ENCODE results near the gene MAP3K20. TPM values are rescaled to one million over a fixed set of nuclear protein-coding genes. Genes with fewer than 3 reads are reported as not detected.

Gene MAP3K20
- total RNA-seq, 2 donors from 2014 or later, result 45.9 to 79.6 TPM

DNA sequence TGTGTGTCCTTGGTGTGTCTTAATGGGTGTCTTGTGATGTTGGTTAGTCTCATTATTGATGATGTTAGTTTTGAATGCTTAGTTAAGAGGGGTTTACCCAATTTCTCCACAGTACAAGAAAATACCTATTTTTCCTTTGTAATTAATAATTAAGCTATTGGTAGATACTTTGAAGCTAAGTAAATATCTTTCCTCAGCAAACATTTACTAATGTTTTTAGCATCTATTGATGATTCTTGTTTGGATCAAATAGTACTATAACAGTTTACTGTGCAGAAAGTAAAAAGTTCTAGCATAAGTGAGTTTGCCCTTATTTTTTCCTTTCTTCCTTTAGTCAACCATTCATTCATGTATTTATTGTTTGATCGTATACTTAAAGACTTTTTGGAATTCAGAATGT is 19.1 kb downstream of the MAP3K20 start:
- H3K9me3 ChIP-seq, result no peaks in the 10 kb centered on the region
- peaks cover 9 to 53% of the 10 kb centered on the region in 2 donors for H3K4me1 ChIP-seq (ENCODE audit: control insufficient read depth in 1 of 2, low read depth in 2 of 2)
- no peaks in the 10 kb centered on the region for H3K36me3 ChIP-seq
- no peaks in the 10 kb centered on the region for H3K27me3 ChIP-seq (replicated peaks; ENCODE audit: insufficient read depth)
- H3K27ac ChIP-seq, result no peak overlapping the region
- ATAC-seq (ENCODE audit: insufficient number of reproducible peaks, low FRiP score, low read depth) (no peak), DNase-seq (ENCODE audit: low spot score) (no peak)
- H3K4me3 ChIP-seq, result no peak overlapping the region
- TF ChIP-seq, protein P1, sequence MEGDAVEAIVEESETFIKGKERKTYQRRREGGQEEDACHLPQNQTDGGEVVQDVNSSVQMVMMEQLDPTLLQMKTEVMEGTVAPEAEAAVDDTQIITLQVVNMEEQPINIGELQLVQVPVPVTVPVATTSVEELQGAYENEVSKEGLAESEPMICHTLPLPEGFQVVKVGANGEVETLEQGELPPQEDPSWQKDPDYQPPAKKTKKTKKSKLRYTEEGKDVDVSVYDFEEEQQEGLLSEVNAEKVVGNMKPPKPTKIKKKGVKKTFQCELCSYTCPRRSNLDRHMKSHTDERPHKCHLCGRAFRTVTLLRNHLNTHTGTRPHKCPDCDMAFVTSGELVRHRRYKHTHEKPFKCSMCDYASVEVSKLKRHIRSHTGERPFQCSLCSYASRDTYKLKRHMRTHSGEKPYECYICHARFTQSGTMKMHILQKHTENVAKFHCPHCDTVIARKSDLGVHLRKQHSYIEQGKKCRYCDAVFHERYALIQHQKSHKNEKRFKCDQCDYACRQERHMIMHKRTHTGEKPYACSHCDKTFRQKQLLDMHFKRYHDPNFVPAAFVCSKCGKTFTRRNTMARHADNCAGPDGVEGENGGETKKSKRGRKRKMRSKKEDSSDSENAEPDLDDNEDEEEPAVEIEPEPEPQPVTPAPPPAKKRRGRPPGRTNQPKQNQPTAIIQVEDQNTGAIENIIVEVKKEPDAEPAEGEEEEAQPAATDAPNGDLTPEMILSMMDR (IDR thresholded peaks at IDR 0.05), result no peak

DNA sequence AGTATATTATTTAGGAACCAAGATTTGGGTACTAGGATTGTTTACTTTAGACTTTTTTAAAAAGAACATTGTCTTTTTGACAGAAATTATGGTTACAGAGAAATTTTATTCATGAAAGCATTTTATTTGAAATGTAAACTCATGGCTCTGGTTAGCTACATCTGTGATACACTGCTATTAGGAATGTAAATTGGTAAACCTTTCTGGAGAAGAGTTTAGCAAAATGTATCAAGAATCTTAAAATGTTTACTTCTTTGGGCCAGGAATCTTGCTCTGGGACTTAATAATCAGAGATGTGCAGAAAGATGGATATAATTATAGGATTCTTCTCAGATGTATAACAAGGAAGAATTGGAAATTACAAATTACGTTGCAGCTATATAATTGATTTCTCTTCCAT is 19.7 kb downstream of the MAP3K20 start:
- H3K36me3 ChIP-seq, result no peaks in the 10 kb centered on the region
- TF ChIP-seq, protein P1 (IDR thresholded peaks at IDR 0.05), result no peak
- DNase-seq (ENCODE audit: low spot score) (no peak), ATAC-seq (ENCODE audit: insufficient number of reproducible peaks, low FRiP score, low read depth) (no peak)
- no peak overlapping the region for H3K27ac ChIP-seq
- H3K4me1 ChIP-seq (ENCODE audit: control insufficient read depth in 1 of 2, low read depth in 2 of 2), result peaks cover 9 to 47% of the 10 kb centered on the region in 2 donors
- H3K9me3 ChIP-seq, result no peaks in the 10 kb centered on the region
- H3K4me3 ChIP-seq, result no peak overlapping the region
- no peaks in the 10 kb centered on the region for H3K27me3 ChIP-seq (replicated peaks; ENCODE audit: insufficient read depth)

DNA sequence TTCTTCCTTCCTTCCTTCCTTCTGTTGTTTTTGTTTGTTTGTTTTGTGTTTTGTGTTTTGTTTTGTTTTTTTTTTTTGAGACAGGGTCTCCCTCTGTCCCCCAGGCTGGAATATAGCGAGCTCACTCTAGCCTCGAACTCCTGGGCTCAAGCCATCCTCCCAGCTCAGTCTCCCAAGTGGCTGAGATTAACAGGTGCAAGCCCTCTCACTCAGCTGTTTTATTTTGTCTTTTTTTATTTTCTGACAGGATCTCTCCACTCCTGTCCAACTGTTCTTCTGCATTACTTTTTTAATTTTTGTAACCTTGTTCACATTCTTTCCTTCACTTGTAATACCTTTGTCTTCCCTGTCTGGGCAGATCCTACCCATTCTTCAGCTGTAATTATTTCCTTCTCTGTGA is 23.6 kb downstream of the MAP3K20 start:
- H3K27me3 ChIP-seq (replicated peaks; ENCODE audit: insufficient read depth), result no peaks in the 10 kb centered on the region
- no peaks in the 10 kb centered on the region for H3K36me3 ChIP-seq
- H3K9me3 ChIP-seq, result no peaks in the 10 kb centered on the region
- no peak for DNase-seq (ENCODE audit: low spot score)
- H3K4me3 ChIP-seq, result no peak overlapping the region
- TF ChIP-seq, protein P1 (IDR thresholded peaks at IDR 0.05), result no peak
- H3K27ac ChIP-seq, result no peak overlapping the region
- ATAC-seq (ENCODE audit: insufficient number of reproducible peaks, low FRiP score, low read depth), result no peak
- peaks cover 3 to 28% of the 10 kb centered on the region in 2 donors for H3K4me1 ChIP-seq (ENCODE audit: control insufficient read depth in 1 of 2, low read depth in 2 of 2)

DNA sequence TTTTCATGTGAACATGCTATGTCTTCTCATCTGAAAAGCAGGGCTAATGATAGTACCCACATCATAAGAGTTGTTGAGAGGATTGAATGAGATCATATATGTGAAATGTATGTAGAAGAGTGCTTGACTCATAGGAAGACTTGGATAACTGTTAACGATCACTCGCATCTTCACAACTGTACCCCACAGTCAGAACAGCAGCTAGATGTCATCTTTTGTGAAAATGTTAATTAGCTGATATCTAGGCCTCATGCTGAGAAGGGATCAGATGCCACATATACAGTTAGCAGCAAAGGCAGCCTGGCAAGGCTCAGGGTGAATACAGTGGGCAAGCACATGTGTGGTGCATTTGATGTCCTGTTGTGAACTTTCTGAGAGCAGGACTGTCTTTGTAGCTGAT is 24.2 kb downstream of the MAP3K20 start:
- Histone ChIP-seq H3K27me3 (replicated peaks; ENCODE audit: insufficient read depth) (no peaks in the 10 kb centered on the region), H3K36me3 (no peaks in the 10 kb centered on the region), H3K4me1 (ENCODE audit: control insufficient read depth in 1 of 2, low read depth in 2 of 2) (peaks cover 0 to 23% of the 10 kb centered on the region in 2 donors), H3K27ac (no peak overlapping the region), H3K9me3 (no peaks in the 10 kb centered on the region), H3K4me3 (no peak overlapping the region)
- TF ChIP-seq, protein P1 (IDR thresholded peaks at IDR 0.05), result no peak
- no peak for ATAC-seq (ENCODE audit: insufficient number of reproducible peaks, low FRiP score, low read depth)
- DNase-seq (ENCODE audit: low spot score), result no peak

DNA sequence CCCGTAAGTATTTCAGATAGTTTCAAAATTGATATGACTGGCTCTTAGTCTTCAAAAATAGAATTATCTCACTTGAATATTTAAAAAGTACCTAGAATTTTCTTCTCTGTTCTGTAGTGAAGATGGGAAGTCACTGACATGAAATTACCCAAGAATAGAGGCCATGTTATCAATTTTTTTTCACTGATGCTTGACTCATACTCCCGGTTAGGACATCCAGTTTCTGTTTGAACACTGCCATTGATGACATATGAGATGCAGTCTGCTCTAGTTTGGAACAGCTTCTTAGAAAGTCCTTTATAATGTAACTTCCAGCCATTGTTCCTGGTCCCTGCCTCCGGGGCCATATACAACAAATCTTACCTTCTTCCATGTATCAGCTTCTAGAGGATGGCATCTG is 26.0 kb downstream of the MAP3K20 start:
- H3K9me3 ChIP-seq, result no peaks in the 10 kb centered on the region
- peaks cover 0 to 12% of the 10 kb centered on the region in 2 donors for H3K4me1 ChIP-seq (ENCODE audit: control insufficient read depth in 1 of 2, low read depth in 2 of 2)
- H3K27me3 ChIP-seq (replicated peaks; ENCODE audit: insufficient read depth), result no peaks in the 10 kb centered on the region
- H3K36me3 ChIP-seq, result no peaks in the 10 kb centered on the region
- TF ChIP-seq, protein P1 (IDR thresholded peaks at IDR 0.05), result no peak
- no peak for ATAC-seq (ENCODE audit: insufficient number of reproducible peaks, low FRiP score, low read depth)
- DNase-seq (ENCODE audit: low spot score), result no peak
- no peak overlapping the region for H3K27ac ChIP-seq
- no peak overlapping the region for H3K4me3 ChIP-seq

All from thoracic aorta (tissue), 2 donors.